Spleen (tissue), 7 donors: ENCODE measurements around the gene LHB.
"Not testable (repeated sequence)": the region's sequence is repeated elsewhere in the genome, so short reads cannot be mapped to it uniquely, and the experiment has no call there.

Experiments
- POLR2AphosphoS5 ChIP-seq, 3 donors: sonication (generic); formaldehyde crosslinking; IDR thresholded peaks; one replicate each; pipeline ENCODE4 v1.5.1; 2017; ENCODE audit warnings: antibody characterized with exemption in 3 of 3
- TF ChIP-seq, protein P1 (sequence below), 11 experiments: fragments of 200-600 bp in 7 of 11; fragments of 450-650 bp in 4 of 11; sonication (generic) in 4 of 11; IDR thresholded peaks in 8 of 11; conservative IDR thresholded peaks in 3 of 11; 1 replicate in 7 of 11; 2 replicates in 4 of 11; pipeline versions ENCODE4 v1.4.0 to v1.8.0; 2016 to 2021; ENCODE audit warnings: antibody characterized with exemption in 11 of 11, inconsistent platforms in 4 of 11, mild to moderate bottlenecking in 1 of 11
- donor health status: DM: no; HTN: no; CAD: no; lungs with moderate emphysema.
- donor health status: DM: no; HTN: no; CAD: no.
- donor health status: DM: no; HTN: no; CAD: no.

DNA sequence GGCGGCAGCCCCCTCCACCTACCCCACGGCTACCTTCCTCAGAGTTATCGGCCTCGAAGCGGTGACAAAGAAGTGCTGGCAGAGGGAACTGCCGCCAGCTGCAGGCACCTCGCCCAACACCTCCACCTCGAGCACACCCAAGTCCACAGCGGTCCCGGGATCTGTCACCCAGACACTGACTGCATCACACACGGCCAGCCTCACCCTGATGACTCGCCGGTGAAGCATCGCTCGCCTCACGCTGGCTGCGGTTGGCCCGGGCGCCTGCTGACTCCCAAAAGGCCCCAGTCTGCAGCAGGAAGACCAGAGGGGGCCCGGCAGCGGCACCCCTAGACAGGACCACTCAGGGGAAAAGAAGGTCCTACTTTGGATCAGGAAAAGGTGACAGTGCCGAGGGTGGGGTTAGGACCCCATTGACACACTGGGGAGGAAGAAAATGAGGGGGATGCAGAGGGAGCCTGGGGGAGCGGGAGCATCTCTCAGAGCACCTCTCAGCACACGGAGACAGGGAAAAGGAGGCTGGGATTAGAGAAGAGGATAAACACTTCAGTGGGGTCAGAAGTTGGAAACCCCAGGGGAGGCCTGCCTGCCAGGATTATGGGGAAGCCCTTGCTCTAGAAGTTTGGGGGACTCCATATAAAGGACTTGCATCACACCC lies 33.6 kb upstream of the LHB start:
- TF ChIP-seq, protein P1, sequence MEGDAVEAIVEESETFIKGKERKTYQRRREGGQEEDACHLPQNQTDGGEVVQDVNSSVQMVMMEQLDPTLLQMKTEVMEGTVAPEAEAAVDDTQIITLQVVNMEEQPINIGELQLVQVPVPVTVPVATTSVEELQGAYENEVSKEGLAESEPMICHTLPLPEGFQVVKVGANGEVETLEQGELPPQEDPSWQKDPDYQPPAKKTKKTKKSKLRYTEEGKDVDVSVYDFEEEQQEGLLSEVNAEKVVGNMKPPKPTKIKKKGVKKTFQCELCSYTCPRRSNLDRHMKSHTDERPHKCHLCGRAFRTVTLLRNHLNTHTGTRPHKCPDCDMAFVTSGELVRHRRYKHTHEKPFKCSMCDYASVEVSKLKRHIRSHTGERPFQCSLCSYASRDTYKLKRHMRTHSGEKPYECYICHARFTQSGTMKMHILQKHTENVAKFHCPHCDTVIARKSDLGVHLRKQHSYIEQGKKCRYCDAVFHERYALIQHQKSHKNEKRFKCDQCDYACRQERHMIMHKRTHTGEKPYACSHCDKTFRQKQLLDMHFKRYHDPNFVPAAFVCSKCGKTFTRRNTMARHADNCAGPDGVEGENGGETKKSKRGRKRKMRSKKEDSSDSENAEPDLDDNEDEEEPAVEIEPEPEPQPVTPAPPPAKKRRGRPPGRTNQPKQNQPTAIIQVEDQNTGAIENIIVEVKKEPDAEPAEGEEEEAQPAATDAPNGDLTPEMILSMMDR (IDR thresholded peaks at IDR 0.05 in 8 of 11, conservative IDR thresholded peaks at IDR 0.05 in 3 of 11), result not testable (repeated sequence)
- not testable (repeated sequence) for TF ChIP-seq POLR2AphosphoS5 (IDR thresholded peaks at IDR 0.05)
